ENCODE results near the gene FBXW10B. TPM values are rescaled to one million over a fixed set of nuclear protein-coding genes. Genes with fewer than 3 reads are reported as not detected.
"Not testable (repeated sequence)": the region's sequence is repeated elsewhere in the genome, so short reads cannot be mapped to it uniquely, and the experiment has no call there.

Gene FBXW10B, protein sequence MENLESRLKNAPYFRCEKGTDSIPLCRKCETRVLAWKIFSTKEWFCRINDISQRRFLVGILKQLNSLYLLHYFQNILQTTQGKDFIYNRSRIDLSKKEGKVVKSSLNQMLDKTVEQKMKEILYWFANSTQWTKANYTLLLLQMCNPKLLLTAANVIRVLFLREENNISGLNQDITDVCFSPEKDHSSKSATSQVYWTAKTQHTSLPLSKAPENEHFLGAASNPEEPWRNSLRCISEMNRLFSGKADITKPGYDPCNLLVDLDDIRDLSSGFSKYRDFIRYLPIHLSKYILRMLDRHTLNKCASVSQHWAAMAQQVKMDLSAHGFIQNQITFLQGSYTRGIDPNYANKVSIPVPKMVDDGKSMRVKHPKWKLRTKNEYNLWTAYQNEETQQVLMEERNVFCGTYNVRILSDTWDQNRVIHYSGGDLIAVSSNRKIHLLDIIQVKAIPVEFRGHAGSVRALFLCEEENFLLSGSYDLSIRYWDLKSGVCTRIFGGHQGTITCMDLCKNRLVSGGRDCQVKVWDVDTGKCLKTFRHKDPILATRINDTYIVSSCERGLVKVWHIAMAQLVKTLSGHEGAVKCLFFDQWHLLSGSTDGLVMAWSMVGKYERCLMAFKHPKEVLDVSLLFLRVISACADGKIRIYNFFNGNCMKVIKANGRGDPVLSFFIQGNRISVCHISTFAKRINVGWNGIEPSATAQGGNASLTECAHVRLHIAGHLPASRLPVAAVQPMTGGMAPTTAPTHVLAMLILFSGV
- total RNA-seq (2014; rRNA removed; shearing (Covaris generic)): 0.79 and 4.6 TPM in 2 replicates

DNA sequence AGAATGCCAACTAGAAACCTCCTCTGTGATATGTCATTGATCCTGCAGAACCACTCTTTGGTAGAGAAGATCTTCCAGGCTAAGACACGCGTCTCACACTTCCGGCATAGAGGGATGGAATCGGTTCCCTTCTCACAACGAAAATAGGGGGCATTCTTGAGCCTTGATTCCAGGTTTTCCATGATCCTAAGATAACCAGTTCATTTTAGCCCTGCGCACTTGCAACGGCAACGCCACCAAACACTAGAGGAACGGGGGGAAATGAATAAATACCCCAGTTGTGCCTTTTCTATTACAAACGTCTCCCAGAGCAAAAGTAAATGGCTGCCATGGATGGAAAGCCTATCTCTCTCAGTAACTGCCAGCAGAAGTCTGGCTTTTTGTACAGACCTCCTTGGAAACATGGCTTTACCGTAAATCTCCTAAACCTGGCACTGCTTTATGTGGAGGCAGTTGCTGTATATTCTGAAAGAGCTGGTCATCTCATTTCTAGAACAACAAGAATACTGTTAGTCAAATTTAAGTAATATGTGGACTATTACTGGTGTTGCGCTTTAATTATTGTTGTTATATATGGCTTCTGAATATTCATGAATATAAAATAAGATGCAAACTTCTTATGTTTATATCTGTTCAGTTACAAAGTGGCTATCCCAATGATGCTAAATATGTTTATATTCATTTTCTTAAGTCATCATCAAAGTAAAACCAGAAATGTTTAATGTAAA, at the start of gene FBXW10B:
Gene FBXW10B, minus strand, starts transcription at position 374 of the 728 bp plus-strand sequence. Its CDS starts 192 bp downstream, at position 182.
- DNase-seq (ENCODE audit: low spot score): not testable (repeated sequence)

DNA sequence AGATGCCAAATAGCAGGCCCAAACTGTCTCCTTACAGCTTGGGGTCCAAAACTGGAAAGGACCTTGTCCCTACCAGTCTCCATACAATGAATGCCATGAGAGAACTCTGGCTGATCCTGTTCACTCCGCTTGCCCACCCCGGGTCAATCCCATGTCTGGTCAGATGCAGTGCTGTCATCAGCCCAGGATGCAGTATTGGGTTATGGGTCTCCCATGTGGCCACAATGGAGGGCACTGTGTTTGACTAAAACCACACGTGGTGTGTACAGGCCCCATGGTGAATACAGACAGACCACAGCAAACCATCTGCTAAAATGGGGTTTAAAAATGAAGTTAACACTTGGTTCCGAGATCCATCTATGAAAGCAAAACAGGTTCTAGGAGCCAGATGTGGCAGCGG, 44.2 kb upstream of the FBXW10B start:
- no peak for DNase-seq (ENCODE audit: low spot score)

DNA sequence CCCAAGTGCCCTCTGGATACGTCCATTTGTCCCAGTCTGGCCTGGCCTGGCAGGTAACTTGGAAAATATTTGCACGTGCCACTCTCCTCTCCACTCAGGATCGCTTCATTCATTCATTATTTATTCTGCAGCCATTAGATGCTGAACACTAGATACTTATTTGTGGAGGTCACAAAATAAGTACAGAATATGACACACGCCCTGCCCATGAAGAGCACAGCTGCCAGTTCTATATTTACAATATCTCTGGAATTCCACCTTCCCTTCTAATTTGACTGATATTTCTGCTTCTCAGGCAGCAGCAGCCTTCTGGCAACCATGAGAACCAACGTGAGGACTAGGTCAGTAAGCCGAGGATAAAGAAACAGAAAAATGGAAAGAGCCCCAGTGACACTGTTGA, 43.7 kb upstream of the FBXW10B start:
- no peak for DNase-seq (ENCODE audit: low spot score)

DNA sequence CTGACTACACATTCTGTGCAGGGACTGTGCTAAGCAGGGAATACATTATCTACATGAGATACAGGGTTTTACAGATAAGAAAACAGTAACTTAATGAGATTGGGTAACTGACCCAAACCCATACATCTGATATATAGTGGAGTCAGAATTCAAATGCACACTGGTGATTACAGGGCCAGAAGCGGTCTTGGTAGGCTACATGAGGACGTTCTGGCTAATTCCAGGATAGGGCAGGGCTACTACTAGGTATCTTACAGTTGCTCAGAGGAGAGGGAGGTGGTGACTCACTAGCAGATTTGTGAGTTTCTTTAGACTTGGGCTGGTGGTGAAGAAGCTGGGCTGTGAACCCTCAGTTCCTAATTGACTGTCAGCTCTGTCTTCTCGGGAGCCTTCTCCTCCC, 43.2 kb upstream of the FBXW10B start:
- DNase-seq (ENCODE audit: low spot score): no peak

DNA sequence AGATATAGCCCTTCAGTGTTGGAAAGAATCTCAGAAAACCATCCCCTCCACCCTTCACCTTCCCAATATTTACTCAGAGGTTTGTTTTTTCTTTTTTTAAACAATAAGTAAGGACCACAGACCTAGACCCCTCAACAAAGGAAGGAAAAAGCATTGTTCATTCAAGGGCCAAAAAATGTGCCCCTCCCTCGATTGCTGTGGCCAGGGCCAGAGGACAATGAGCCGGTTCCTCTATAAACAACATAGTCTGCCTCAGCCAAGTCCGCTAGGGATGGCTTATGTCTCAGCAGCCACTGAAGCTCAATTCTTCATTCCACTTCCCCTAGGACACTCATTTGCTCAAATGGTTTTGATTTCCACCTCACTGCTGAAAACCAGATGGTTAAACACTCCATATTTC, 40.6 kb upstream of the FBXW10B start:
- no peak for DNase-seq (ENCODE audit: low spot score)

DNA sequence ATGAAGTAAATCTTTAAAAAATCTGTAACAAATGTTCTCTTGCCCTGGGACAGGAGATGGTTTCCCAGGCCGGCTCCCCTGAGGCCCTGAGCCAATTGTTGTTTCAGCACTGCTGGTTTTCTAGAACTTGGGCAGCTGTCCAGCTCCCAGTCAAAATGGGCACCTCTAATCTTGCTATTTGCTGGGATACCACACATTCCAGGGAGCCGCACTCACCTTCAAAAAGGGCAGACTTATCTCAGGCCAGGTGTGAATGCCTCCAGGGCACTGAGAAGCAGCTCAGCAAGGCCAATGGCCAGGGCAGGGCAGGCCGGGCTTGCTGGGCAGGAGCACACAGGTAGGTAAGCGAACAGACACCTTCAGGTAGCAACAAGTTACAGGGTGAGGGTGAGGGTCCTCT, 40.2 kb upstream of the FBXW10B start:
- no peak for DNase-seq (ENCODE audit: low spot score)

DNA sequence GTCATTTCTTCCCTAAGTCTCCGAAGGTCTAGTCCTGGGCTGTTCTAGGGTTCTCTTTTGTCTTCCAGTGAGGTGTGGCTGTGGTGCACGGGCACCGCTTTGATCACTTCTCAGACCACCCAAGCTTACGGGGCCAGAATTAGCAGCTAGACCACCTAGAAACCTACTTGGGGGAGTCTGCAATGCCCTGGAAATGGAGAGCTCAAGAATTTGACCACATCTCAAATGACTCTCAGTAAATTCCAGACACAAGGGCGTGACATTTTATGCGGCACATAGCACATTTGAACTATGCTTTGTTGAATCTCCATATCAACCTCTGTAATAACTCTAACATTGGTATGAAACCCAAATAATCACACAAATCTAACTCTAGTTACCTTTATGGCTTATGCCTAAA, 39.7 kb upstream of the FBXW10B start:
- DNase-seq (ENCODE audit: low spot score): no peak

DNA sequence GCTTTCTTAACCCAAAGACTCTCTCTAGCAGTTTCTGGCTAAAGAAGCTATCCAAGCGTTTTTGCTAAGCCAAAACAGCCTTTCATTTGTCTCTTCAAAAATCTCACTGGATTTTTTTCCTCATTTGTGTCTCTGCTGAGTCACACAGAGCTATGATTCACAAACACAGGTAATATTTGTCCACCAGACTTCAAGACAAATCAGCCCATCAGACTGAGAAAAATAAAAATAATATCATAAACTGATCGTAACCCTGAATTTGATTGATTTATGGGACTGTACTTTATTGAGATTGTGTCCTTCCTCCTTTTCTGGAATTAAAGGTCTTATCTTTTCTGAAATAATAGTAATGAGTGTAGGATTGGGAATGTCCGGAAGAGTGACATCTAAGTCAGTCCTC, 38.8 kb upstream of the FBXW10B start:
- no peak for DNase-seq (ENCODE audit: low spot score)

DNA sequence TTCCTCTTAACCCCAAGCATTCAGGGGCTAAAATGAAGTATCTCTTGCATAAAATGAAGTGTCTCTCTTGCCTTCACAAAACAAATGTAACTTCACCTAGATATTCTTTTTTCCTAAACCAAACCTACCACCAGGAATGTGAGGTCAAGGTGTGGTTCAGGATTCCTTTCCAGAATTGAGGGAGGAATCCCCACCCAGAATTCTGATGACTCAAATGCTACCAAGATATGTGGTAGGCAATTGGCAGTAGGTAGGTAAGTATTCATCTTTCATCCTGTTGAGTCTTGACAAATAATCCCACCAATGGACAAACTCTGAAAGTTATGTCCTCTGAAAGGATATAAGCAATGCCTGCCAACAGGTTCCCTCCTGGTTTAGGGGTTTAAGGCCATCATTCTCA, 38.4 kb upstream of the FBXW10B start:
- no peak for DNase-seq (ENCODE audit: low spot score)

DNA sequence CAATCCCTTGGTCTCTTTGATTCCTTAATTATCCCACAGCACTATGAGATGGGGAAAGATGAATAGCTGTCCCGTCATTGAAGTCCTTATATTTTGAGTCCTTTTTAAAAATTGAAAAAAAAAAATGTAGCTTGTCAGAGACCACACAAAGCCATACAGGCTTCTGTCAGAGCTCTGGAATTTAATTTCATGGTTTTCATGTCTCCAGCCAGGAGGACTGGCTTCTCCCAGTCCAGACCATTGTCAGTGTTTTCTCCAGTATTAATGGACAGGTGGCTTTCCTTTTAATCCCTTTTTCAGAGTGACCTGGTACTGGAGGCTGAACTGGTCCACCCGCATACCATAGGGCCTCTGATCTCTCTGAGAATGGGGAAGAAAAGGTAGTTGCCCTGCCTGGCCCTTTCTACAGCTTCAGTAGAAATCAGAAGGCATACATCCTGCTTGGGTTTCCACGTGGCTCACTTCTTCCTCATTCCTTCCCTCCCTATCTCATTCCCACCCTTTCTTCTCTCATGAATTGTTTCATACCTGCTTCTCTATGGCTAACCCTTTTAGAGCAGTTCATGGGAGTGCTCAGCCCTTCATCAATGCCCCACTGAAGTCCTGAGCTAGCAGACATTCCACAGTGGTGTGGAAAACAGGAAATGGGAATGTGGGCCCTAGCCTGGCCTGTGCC, 35.5 kb upstream of the FBXW10B start:
- DNase-seq (ENCODE audit: low spot score): no peak

DNA sequence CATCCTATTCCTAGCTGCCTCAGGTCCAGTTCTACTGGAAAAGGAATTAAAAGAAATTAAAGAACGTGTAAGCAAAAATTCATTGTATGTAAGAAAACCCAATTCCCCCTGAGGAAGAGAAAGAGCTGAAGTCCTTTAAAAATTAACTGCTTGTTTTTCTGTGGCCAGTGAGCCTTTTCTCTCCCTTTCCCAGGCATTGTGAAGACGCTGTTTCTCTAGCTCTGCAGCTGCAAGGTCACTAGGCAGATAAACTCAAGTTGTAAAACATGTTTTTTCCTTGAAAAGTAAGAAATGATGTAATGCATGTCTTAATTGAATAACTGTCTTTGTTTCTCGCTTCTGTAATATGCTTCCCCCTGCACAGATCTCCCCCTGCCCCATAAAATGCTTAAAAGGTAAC, 34.9 kb upstream of the FBXW10B start:
- DNase-seq (ENCODE audit: low spot score): not testable (repeated sequence)

DNA sequence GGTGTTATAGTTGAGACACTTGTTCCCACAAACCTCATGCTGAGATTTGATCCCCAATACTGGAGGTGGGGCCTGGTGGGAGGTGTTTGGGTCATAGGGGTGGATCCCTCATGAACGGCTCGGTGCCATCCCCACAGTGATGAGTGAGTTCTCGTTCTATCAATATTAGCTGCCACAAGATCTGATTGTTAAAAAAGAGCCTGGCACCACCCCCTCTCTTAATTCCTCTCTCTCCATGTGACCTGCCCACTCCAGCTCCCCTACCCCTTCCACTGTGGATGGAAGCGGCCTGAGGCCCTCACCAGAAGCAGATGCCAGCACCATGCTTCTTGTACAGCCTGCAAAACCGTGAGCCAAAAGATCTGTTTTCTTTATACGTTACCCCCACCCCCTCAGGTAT, 33.5 kb upstream of the FBXW10B start:
- no peak for DNase-seq (ENCODE audit: low spot score)

DNA sequence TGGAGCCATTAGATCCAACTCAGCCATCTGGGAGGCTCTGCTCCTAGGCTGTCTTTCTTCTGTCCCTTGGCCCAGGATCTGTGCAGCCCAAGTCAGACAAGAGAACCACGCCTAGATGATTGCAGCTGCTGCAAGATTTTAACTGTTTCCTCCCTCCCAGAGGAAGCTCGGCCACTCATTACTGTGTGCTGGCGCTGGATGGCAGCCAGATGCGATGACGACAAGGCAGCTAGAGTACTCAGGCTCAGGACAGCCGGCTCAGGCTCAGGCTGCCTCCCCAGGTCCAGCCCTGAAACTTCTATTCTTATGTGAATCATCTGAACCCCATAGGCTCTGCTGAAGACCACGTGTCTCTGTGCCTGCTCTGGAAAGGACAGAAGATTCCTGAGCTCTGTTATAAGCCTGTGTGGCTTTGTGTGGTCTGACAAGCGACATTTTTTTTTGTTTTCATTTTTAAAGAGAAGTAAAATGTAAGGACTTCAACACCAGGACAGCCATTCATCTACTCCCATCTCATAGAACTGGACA, 32.1 kb upstream of the FBXW10B start:
- DNase-seq (ENCODE audit: low spot score): peak; percentile 100

DNA sequence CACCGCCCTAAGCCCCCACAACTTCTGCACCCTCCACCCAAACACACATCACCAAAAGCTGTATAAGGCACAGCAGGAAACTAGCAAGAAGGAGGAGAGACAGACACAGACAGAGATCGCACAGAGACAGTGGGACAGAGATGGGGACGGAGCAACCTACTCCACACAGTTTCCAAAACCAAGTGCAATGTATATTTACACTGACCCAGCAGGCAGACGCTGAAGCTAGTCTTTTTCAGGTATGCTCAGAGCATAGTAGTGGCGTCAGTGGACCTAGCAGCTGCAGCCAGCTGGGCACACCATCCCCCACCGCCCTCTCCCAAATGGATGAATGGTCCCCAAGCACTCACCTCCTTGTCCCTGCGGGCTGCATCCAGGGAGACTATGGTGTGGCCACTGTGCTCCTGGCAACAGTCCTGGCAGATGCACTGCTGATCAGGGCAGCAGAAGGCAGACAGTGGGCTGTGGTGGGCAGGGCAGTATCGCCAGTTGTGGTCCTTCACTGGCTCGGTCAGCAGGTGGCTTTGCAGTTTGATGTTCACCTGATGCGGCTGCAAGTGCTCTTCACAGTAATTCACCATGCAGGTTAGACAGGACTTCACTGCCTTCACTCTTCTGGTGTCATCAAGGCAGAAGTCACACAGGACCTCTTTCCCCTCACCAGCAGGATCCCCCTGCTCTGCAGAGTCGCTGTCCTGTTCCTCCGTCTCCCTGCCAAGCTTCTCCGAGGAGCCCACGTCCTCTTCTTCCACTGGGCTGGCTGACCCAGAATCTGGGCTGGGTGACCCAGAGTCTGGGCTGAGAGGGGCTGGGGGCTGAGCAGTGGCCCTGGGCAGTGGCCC, 31.5 kb upstream of the FBXW10B start:
- peak; percentile 12 for DNase-seq (ENCODE audit: low spot score)

DNA sequence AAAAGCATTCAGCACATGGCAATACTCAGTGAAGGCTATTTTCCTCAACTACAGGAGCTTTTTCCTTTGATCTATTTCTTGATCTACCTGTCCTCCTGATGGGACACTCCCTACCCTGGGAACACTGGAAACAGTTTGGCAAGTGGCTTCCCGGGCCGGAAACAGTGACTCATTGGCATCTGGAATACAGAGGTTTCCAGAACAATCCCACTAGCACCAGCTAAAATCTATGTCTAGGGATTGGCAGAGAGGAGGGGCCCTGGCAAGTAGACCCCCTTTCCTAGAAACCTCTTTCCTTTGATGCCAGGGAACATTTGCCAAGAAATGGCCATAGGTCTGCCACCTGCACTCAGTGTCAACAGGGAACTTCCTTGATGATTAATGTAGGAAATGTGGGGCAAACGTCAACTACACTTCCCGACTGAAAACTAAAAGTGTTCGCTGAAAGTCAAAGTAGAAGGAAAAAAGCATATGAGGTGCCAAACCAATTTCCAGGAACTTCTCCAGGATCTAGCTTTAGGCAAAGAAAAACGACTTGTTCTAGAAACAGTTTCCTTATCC, 30.4 kb upstream of the FBXW10B start:
- peak; percentile 47 for DNase-seq (ENCODE audit: low spot score)

DNA sequence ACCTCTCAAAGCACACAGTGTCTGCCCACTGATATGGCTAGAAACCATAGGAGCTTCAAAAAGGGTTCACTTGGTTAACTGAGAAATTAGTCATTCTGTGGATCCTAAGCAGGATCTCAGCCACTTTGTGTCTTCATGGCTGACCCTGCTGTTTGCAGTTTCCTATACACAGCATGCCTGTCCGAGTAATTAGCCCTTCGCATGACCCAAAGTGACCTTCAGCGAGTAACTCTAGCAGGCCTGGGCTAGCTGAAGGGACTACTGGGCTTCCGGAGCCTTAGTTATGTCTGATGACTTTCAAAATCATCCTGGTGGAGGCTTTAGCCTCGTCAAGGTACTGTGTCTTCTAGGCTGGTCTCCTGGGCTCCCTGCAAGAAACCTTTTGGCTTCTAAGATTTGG, 28.9 kb upstream of the FBXW10B start:
- no peak for DNase-seq (ENCODE audit: low spot score)

DNA sequence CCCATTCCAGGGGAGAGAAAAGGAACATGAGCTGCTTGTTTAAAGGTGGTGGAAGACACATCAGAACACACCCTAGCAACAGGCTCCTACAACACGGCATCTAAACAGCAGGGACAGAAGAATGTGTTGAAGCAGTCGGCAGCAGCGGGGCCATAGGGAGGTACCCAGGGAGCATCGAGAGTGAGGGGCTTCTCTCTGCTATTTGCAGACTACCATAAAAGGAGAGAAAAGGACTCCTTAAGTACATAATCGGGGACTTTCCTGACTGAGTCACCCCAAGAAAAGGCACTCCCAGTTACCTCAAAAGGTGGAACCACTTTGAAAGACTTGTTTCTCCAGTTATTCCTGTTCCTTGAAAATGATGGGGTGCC, 26.4 kb upstream of the FBXW10B start:
- peak; percentile 18 for DNase-seq (ENCODE audit: low spot score)

DNA sequence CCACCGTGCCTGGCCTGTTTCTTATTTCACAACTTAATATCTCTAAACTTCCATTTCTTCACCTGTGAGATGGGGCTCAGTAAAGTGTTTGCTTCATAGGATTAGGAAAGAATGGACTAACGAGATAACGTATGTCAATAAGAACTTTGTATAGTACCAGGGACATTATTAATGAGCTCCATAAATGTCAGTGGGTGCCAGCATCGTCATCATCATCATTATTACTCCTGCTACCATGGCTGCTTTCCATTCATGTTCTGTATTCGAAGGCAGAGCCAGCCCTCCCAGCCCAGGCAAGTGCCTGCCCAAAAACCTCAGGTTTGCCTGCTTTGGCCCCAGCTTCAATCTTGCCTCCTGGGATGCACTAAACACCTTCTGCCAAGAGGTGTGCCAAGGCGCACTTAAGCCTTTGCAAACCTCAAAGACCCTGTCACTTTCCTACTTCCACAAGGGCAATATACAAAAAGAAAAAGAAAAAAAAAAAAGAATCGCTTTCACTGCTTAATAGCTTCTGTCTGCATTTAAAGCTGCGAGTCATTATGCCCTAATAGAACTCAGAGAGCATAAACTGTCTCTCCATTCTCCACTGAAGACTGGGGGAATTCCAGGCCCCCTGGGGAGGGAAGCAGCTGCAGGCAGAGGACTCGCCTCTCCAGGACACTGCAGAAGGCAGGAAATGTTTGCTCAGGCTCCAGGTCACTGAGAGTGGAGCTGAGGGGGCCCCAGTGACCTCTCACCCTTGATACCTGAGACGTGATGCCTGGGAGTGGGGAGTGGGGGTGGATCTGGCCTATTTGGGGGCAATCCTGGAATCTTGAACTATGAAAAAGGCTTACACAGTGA, 25.8 kb upstream of the FBXW10B start:
- DNase-seq (ENCODE audit: low spot score): peak; percentile 13

DNA sequence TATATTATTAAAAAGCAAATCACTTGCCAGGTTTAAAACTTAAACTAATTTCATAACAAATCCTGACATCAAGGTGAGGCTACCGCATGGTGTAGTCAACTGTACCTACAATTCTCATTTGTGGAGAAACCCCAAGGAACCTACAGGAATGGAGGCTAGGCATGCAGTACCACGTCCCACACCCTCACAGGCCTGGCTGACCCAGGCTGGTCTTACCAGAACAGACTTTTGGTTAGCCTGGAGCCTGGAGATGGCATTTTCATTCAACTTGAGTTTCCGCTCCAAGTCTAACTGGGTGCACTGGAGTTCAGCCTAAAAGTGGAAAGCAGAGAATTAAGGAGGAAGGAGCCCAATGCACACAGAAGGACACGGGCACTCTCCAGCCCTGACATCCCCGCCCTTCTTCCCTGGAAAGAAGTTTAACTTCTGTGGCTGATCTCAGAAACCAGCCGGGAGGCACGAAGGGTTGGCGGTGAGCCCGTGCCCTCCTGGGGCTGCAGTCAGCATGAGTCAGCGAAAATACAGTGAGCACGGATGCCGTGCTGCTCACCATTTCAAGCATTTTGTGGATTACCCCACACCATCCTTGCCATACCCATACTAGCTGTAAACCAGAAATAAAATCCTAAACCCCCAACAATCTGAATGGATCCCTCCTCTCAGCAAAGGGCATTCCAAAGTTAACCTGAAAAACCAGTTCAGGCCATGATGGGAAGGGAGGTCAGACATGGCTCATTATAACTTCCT, 23.2 kb upstream of the FBXW10B start:
- not testable (repeated sequence) for DNase-seq (ENCODE audit: low spot score)

Measured in H4 (cell line).